Trophoblast cell (in vitro differentiated cells and primary cell): ENCODE measurements around the gene HIP1R.
"Not testable (repeated sequence)": the region's sequence is repeated elsewhere in the genome, so short reads cannot be mapped to it uniquely, and the experiment has no call there.

ENCODE experiments used
- DNase-seq, 2 donors: peaks; one replicate each; pipeline ENCODE4 v3.0.0-alpha.2; 2016
- H2AFZ ChIP-seq: 2 replicates; pipeline ENCODE4 v1.6.1; 2013; ENCODE audit warnings: low read length, moderate library complexity, mild to moderate bottlenecking; ENCODE audit not compliant: insufficient read depth, poor library complexity
- H2AK5ac ChIP-seq: 2 replicates; pipeline ENCODE4 v1.6.1; 2013; ENCODE audit warnings: mild to moderate bottlenecking, low read length
- H2BK120ac ChIP-seq: 2 replicates; pipeline ENCODE4 v1.6.1; 2013; ENCODE audit warnings: low read length, mild to moderate bottlenecking, moderate library complexity; ENCODE audit not compliant: insufficient read depth, poor library complexity
- H2BK12ac ChIP-seq: 2 replicates; pipeline ENCODE4 v1.6.1; 2013; ENCODE audit warnings: mild to moderate bottlenecking, low read length, moderate library complexity
- H2BK5ac ChIP-seq: 2 replicates; pipeline ENCODE4 v1.6.1; 2013; ENCODE audit warnings: low read length, low read depth, moderate library complexity, mild to moderate bottlenecking; ENCODE audit not compliant: poor library complexity
- H3K14ac ChIP-seq: 2 replicates; pipeline ENCODE4 v1.6.1; 2013; ENCODE audit warnings: mild to moderate bottlenecking, low read length
- H3K18ac ChIP-seq: 2 replicates; pipeline ENCODE4 v1.6.1; 2013; ENCODE audit warnings: mild to moderate bottlenecking, low read length
- H3K23ac ChIP-seq: 2 replicates; pipeline ENCODE4 v1.6.1; 2013; ENCODE audit warnings: low read length
- H3K27ac ChIP-seq: 2 replicates; pipeline ENCODE4 v1.5.1; 2013; ENCODE audit warnings: low read depth, mild to moderate bottlenecking, inconsistent platforms, low read length, moderate library complexity
- H3K27me3 ChIP-seq: 2 replicates; pipeline ENCODE4 v1.6.1; 2013; ENCODE audit warnings: inconsistent platforms, mild to moderate bottlenecking, low read length, moderate library complexity; ENCODE audit not compliant: insufficient read depth
- H3K36me3 ChIP-seq, 2 experiments: 1 replicate in 1 of 2; 2 replicates in 1 of 2; pipeline ENCODE4 v1.6.1; 2013; ENCODE audit warnings: low read length in 2 of 2, mild to moderate bottlenecking in 2 of 2, moderate library complexity in 1 of 2; ENCODE audit not compliant: insufficient read depth in 2 of 2, control insufficient read depth in 1 of 2
- H3K4ac ChIP-seq: 2 replicates; pipeline ENCODE4 v1.6.1; 2013; ENCODE audit warnings: low read depth, mild to moderate bottlenecking, low read length, moderate library complexity
- H3K4me1 ChIP-seq, 2 experiments: 1 replicate in 1 of 2; 2 replicates in 1 of 2; pipeline ENCODE4 v1.6.1; 2013; ENCODE audit warnings: low read length in 2 of 2, mild to moderate bottlenecking in 2 of 2, moderate library complexity in 1 of 2; ENCODE audit not compliant: insufficient read depth in 2 of 2, control insufficient read depth in 1 of 2
- H3K4me2 ChIP-seq: 2 replicates; pipeline ENCODE4 v1.6.1; 2013; ENCODE audit warnings: inconsistent platforms, mild to moderate bottlenecking, low read length, moderate library complexity
- H3K4me3 ChIP-seq: 2 replicates; pipeline ENCODE4 v1.5.1; 2013; ENCODE audit warnings: mild to moderate bottlenecking, low read depth, low read length, inconsistent platforms
- H3K79me1 ChIP-seq: one replicate; pipeline ENCODE4 v1.6.1; 2013; ENCODE audit warnings: low read length
- H3K79me2 ChIP-seq: 2 replicates; pipeline ENCODE4 v1.6.1; 2013; ENCODE audit warnings: low read length, mild to moderate bottlenecking; ENCODE audit not compliant: control insufficient read depth, insufficient read depth, poor library complexity
- H3K9ac ChIP-seq: 2 replicates; pipeline ENCODE4 v1.6.1; 2013; ENCODE audit warnings: mild to moderate bottlenecking, low read length
- H3K9me3 ChIP-seq: 2 replicates; pipeline ENCODE4 v1.6.1; 2013; ENCODE audit warnings: low read depth, mild to moderate bottlenecking, control low read depth, inconsistent platforms, low read length; ENCODE audit not compliant: insufficient read depth
- H4K12ac ChIP-seq: 2 replicates; pipeline ENCODE4 v1.6.1; 2013; ENCODE audit warnings: low read depth, mild to moderate bottlenecking, low read length, moderate library complexity
- H4K8ac ChIP-seq: 2 replicates; pipeline ENCODE4 v1.6.1; 2013; ENCODE audit warnings: low read depth, mild to moderate bottlenecking, low read length, moderate library complexity
- H4K91ac ChIP-seq: one replicate; pipeline ENCODE4 v1.6.1; 2013; ENCODE audit warnings: low read depth, mild to moderate bottlenecking, low read length, moderate library complexity
- WGBS: extraction: QIAGEN DNeasy Blood & Tissue Kit; methylation state at CpG from one replicate; pipeline ENCODE4 v1.1.7; 2013; ENCODE audit warnings: missing lambda C conversion rate; ENCODE audit not compliant: insufficient read length, insufficient coverage; ENCODE audit errors: extremely low coverage; 5-methylcytosine and 5-hydroxymethylcytosine counted together

Gene HIP1R

DNA sequence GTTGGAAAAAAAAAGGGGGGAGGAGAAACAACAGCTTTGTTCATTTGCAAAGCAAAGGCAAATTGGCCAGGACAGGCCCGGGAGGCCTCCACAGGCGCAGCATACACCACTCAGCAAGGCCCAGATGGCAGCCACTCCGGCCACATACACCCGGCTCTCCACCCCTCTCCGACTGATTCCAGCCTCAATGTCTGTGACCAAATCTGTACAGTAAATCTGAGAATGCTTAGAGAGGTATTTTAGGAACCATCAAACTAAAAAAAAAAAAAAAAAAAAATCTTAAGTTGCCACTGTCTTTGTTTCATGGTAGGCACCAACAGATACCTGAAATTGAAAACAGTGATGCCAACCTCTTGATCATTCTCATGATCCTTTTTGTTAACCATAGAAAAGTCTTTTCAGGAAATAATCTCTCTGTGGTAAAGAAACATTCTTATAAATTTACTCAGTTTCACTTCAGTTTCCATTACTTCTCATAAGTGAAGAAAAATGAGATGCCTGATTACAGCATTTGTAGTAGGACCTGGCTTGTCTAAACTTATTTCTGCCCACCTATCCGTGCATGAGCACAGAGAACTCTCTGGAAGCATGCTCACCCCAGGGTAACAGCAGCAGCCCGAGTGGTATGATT, 40.4 kb downstream of the HIP1R start:
- no peak overlapping the region for H2BK120ac ChIP-seq
- H2AK5ac ChIP-seq = no peak overlapping the region
- peak overlapping the region; percentile 52 for H2AFZ ChIP-seq
- no peak overlapping the region for H3K27ac ChIP-seq
- H3K4ac ChIP-seq = peak overlapping the region; percentile 47
- H3K79me2 ChIP-seq = peaks cover 8% of the 10 kb centered on the region
- H3K79me1 ChIP-seq = peaks cover 7% of the 10 kb centered on the region
- peaks cover 19 to 36% of the 10 kb centered on the region in 2 experiments for H3K4me1 ChIP-seq
- no peaks in the 10 kb centered on the region for H3K9me3 ChIP-seq
- H4K12ac ChIP-seq = no peak overlapping the region
- no peak overlapping the region for H3K9ac ChIP-seq
- H3K18ac ChIP-seq = no peak overlapping the region
- no peak overlapping the region for H2BK12ac ChIP-seq
- no peak overlapping the region for H3K23ac ChIP-seq
- no peak overlapping the region for H4K8ac ChIP-seq
- no peak overlapping the region for H2BK5ac ChIP-seq
- no peaks in the 10 kb centered on the region for H3K27me3 ChIP-seq
- peaks cover 4 to 7% of the 10 kb centered on the region in 2 experiments for H3K36me3 ChIP-seq
- no peak overlapping the region for H3K4me2 ChIP-seq
- DNase-seq = no peak
- H3K14ac ChIP-seq = no peak overlapping the region
- no peak overlapping the region for H3K4me3 ChIP-seq
- WGBS = no CpG with 5 or more reads among the region's 7 CpGs
- H4K91ac ChIP-seq = no peak overlapping the region

DNA sequence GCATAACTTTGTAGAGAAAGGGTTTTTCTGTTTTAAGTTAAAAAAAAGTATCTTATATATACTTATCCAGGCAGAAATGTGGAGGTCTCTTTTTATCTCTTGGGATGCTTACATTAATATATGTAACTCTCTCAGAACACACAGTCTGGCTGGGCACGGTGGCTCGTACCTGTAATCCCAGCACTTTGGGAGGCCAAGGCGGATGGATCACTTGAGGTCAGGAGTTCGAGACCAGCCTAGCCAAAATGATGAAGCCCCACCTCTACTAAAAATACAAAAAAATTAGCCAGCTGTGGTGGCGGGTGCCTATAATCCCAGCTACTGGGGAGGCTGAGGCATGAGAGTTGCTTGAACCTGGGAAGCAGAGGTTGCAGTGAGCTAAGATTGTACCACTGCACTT, 41.0 kb downstream of the HIP1R start:
- not testable (repeated sequence) for H2BK12ac ChIP-seq, H3K18ac ChIP-seq, H3K27ac ChIP-seq, H3K23ac ChIP-seq, H4K12ac ChIP-seq, H2AFZ ChIP-seq, H4K8ac ChIP-seq, DNase-seq, H4K91ac ChIP-seq, H3K14ac ChIP-seq, H2AK5ac ChIP-seq, H3K36me3 ChIP-seq, H2BK120ac ChIP-seq, H2BK5ac ChIP-seq, H3K4me3 ChIP-seq, H3K79me2 ChIP-seq, H3K4me2 ChIP-seq, H3K9ac ChIP-seq, H3K27me3 ChIP-seq, H3K79me1 ChIP-seq, H3K9me3 ChIP-seq, H3K4ac ChIP-seq
- WGBS = no CpG with 5 or more reads among the region's 5 CpGs
- H3K4me1 ChIP-seq = peaks cover 14 to 33% of the 10 kb centered on the region in 2 experiments

- Histone ChIP-seq H2AK5ac (no peak overlapping the region), H4K91ac (no peak overlapping the region), H2AFZ (no peak overlapping the region), H2BK5ac (no peak overlapping the region), H3K23ac (no peak overlapping the region), H3K18ac (no peak overlapping the region), H4K8ac (no peak overlapping the region), H3K27me3 (no peaks in the 10 kb centered on the region), H3K4me2 (no peak overlapping the region), H3K27ac (no peak overlapping the region), H2BK120ac (no peak overlapping the region), H3K79me1 (peaks cover 2% of the 10 kb centered on the region), H2BK12ac (no peak overlapping the region), H3K9ac (no peak overlapping the region), H3K14ac (no peak overlapping the region), H3K9me3 (no peaks in the 10 kb centered on the region), H3K36me3 (peaks cover 0 to 3% of the 10 kb centered on the region in 2 experiments), H3K4ac (no peak overlapping the region), H3K4me1 (peaks cover 11 to 30% of the 10 kb centered on the region in 2 experiments), H4K12ac (no peak overlapping the region), H3K79me2 (peaks cover 6% of the 10 kb centered on the region), H3K4me3 (no peak overlapping the region)
- DNase-seq = no peak
- no CpG with 5 or more reads among the region's 3 CpGs for WGBS
Observed at GRCh38 chr12:122876731-122877130, 41.5 kb downstream of the HIP1R start.

DNA sequence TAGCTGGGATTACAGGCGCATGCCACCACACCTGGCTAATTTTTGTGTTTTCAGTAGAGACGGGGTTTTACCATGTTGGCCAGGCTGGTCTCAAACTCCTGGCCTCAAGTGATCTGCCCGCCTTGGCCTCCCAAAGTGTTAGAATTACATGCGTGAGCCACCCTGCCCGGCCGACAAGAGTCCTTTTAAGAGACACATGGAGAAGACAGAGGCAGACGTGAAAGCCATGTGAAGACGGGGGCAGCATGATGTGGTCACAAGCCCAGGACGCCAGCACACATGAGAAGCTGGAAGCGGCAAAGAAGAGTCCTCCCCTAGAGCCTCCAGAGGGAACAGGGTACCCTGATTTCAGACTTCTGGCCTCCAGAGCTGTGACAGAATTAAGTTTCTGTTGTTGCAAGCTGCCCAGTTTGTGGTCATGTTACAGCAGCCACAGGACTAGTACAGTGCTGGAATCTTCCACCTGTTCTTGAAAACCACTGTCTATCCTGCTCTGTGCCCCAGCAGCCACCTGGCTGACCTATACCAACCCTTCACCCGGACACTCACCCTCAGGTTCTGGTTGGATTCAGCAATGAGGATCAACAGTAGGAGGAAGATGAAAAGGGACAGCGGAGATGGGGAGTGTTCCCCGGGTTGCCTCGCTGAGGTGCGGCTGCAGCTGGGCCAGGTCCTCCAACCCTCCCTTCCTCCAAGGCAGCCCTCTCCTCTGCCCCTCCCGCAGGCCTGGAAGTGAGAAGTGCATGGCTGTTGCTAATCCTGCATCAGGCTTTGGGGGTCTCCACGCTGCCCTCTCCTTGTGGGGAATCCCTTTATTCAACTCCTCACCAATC, 43.7 kb downstream of the HIP1R start:
- Histone ChIP-seq H4K8ac (no peak overlapping the region), H3K4me2 (no peak overlapping the region), H4K91ac (no peak overlapping the region), H2BK5ac (no peak overlapping the region), H3K27me3 (no peaks in the 10 kb centered on the region), H2BK12ac (no peak overlapping the region), H3K9me3 (no peaks in the 10 kb centered on the region), H3K14ac (no peak overlapping the region), H3K27ac (no peak overlapping the region), H3K4me3 (no peak overlapping the region), H2AFZ (no peak overlapping the region), H2AK5ac (no peak overlapping the region), H3K9ac (no peak overlapping the region), H4K12ac (no peak overlapping the region), H3K36me3 (peaks cover 0 to 3% of the 10 kb centered on the region in 2 experiments), H3K79me1 (no peaks in the 10 kb centered on the region), H3K23ac (no peak overlapping the region), H3K4me1 (peaks cover 0 to 12% of the 10 kb centered on the region in 2 experiments), H3K4ac (peak overlapping the region; percentile 35), H2BK120ac (no peak overlapping the region), H3K79me2 (peaks cover 7% of the 10 kb centered on the region), H3K18ac (no peak overlapping the region)
- DNase-seq = no peak
- no CpG with 5 or more reads among the region's 17 CpGs for WGBS
